ENCODE results near the gene CHRNA7.

DNA sequence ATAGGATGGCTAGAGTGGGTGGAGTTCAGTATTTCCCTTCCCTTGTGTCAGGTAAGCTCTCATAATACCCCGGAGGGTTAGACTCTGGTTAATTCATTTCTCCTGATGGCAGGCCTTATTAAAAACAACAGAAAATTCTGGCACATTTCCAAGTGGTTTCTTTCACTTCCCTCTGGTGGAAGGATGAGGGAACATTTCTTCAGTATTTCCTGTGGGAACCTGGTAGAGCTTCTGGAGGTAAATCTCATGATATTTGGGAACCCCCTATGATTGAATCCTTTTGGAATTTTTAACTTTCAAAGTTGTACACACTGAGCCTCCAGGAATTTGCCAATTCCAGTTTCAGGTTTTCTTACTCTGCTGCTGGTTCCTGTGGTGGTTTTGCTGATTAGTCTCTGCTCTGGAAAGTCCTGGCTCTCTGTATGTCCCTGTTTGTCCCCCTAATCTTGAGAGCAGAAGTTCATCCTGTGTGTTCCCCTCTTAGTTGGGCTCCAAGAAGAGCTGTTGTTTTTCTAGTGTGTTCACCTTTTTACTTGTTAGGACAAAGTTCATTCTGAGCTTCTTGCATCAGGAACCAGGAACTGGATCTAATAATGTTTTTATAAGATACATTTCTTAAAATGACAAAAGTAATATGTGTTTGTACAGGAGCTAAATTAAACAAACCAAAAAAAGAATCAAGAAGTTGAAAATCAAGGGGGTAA lies 12.1 kb downstream of the CHRNA7 start:
- TF ChIP-seq CTCF (IDR thresholded peaks at IDR 0.05; ENCODE audit: insufficient read depth, low read depth, low read length) = no peak
- TF ChIP-seq EZH2 (IDR thresholded peaks at IDR 0.05; ENCODE audit: insufficient read depth, low read length) = no peak
